CD4-positive, alpha-beta T cell treated with Interleukin-12 subunit alpha and Interleukin-12 subunit beta, for 1 hour (primary cell): ENCODE results near the gene ZBTB40.

Source experiments
- DNase-seq: peaks from one replicate; pipeline ENCODE4 v3.0.0-alpha.2; 2020

The ZBTB40 gene

GRCh38 chr1:22507587-22507986 lies 55.9 kb downstream of the ZBTB40 start:
- DNase-seq: no peak

GRCh38 chr1:22508329-22508728 lies 56.7 kb downstream of the ZBTB40 start:
- no peak for DNase-seq

- DNase-seq: no peak
These were observed 57.3 kb downstream of the ZBTB40 start for GRCh38 chr1:22508991-22509390.

GRCh38 chr1:22509815-22510214 lies 58.2 kb downstream of the ZBTB40 start:
- no peak for DNase-seq

- no peak for DNase-seq
These were observed 61.2 kb downstream of the ZBTB40 start for GRCh38 chr1:22512873-22513272.

GRCh38 chr1:22516906-22517571 lies 65.4 kb downstream of the ZBTB40 start:
- DNase-seq: no peak

- no peak for DNase-seq
These were observed 66.3 kb downstream of the ZBTB40 start for GRCh38 chr1:22517956-22518355.

GRCh38 chr1:22518379-22518778 lies 66.7 kb downstream of the ZBTB40 start:
- DNase-seq: no peak

- DNase-seq: no peak
These were observed 69.2 kb downstream of the ZBTB40 start for GRCh38 chr1:22520871-22521270.

- no peak for DNase-seq
These were observed 70.0 kb downstream of the ZBTB40 start for GRCh38 chr1:22521692-22522091.

GRCh38 chr1:22522221-22522743 lies 70.6 kb downstream of the ZBTB40 start:
- no peak for DNase-seq

GRCh38 chr1:22524481-22524880 lies 72.8 kb downstream of the ZBTB40 start:
- no peak for DNase-seq

- no peak for DNase-seq
These were observed 73.6 kb downstream of the ZBTB40 start for GRCh38 chr1:22525211-22525610.

GRCh38 chr1:22525646-22526045 lies 74.0 kb downstream of the ZBTB40 start:
- no peak for DNase-seq

- no peak for DNase-seq
These were observed 74.4 kb downstream of the ZBTB40 start for GRCh38 chr1:22526098-22526497.

- DNase-seq: no peak
These were observed 75.0 kb downstream of the ZBTB40 start for GRCh38 chr1:22526677-22527076.

- no peak for DNase-seq
These were observed 75.5 kb downstream of the ZBTB40 start for GRCh38 chr1:22527122-22527521.

- no peak for DNase-seq
These were observed 76.1 kb downstream of the ZBTB40 start for GRCh38 chr1:22527555-22528296.

GRCh38 chr1:22528451-22528850 lies 76.8 kb downstream of the ZBTB40 start:
- DNase-seq: no peak

GRCh38 chr1:22529901-22530621 lies 78.4 kb downstream of the ZBTB40 start:
- DNase-seq: no peak

GRCh38 chr1:22530715-22531114 lies 79.1 kb downstream of the ZBTB40 start:
- DNase-seq: no peak

GRCh38 chr1:22531251-22531650 lies 79.6 kb downstream of the ZBTB40 start:
- no peak for DNase-seq

- no peak for DNase-seq
These were observed 81.7 kb downstream of the ZBTB40 start for GRCh38 chr1:22533244-22533895.
